SW480 (cell line): ENCODE results near the gene ASAH2B.

Experiments
- DNase-seq: peaks from one replicate; pipeline ENCODE4 v3.0.0-alpha.2; 2016; ENCODE audit warnings: low spot score

ASAH2B gene

GRCh38 chr10:50798297-50798696, 58.6 kb downstream of the ASAH2B start:
- DNase-seq = no peak

GRCh38 chr10:50799595-50799994, 59.9 kb downstream of the ASAH2B start:
- DNase-seq = no peak

GRCh38 chr10:50805981-50806622, 66.4 kb downstream of the ASAH2B start:
- DNase-seq = no peak

GRCh38 chr10:50807851-50808776, 68.4 kb downstream of the ASAH2B start:
- DNase-seq = no peak
